ENCODE results near the gene DNM3.

DNA sequence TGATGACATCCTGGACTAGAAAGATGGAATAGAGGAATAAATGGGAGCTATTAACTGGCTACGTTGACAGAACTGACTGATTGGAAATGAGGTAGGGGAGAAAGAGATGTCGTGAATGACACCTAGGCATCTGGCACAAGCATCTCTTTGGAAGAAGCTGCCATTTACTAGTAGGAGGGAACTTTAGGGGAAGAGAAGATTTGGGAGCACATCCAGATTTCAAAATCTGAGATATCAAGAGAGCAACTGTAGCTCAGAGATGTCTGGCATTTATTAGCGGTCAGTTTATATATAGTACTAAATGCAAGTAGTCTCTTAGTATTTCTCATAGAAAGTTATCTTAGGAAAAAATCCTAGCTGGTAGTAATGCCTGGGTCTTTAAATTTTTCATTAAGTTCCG, 447.3 kb downstream of the DNM3 start:
- TF ChIP-seq, protein P1, sequence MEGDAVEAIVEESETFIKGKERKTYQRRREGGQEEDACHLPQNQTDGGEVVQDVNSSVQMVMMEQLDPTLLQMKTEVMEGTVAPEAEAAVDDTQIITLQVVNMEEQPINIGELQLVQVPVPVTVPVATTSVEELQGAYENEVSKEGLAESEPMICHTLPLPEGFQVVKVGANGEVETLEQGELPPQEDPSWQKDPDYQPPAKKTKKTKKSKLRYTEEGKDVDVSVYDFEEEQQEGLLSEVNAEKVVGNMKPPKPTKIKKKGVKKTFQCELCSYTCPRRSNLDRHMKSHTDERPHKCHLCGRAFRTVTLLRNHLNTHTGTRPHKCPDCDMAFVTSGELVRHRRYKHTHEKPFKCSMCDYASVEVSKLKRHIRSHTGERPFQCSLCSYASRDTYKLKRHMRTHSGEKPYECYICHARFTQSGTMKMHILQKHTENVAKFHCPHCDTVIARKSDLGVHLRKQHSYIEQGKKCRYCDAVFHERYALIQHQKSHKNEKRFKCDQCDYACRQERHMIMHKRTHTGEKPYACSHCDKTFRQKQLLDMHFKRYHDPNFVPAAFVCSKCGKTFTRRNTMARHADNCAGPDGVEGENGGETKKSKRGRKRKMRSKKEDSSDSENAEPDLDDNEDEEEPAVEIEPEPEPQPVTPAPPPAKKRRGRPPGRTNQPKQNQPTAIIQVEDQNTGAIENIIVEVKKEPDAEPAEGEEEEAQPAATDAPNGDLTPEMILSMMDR (conservative IDR thresholded peaks at IDR 0.05; ENCODE audit: low read depth, low read length), result no peak
- no peak for TF ChIP-seq EZH2 (IDR thresholded peaks at IDR 0.05; ENCODE audit: borderline replicate concordance, low read depth, low read length, poor library complexity, severe bottlenecking)

All from A673 (cell line).